K562 (cell line): ENCODE results near the gene KCTD19. TPM values are rescaled to one million over a fixed set of nuclear protein-coding genes. Genes with fewer than 3 reads are reported as not detected.

Source experiments
- ATAC-seq: fragments of 200-7000 bp; cut with Tn5 transposase; 3 replicates; pipeline ENCODE4 v1.9.1; 2020; ENCODE audit warnings: moderate library complexity
- BruUV-seq: library from RNA; stranded (reverse); fragments of 400-500 nt; replicated peaks from 2 replicates; lab custom pipeline; 2021; lab: Mats Ljungman, UMichigan
- CTCF ChIA-PET: fragments of 300-600 bp; formaldehyde crosslinking; extraction: SDS; loops from one replicate; lab custom pipeline; 2021; ENCODE audit warnings: low intra/inter-chr PET ratio; lab: Yijun Ruan, JAX
- POLR2A ChIA-PET: fragments of 300-600, 350-650 bp; sonication (Branson Sonifier 250); formaldehyde crosslinking; extraction: SDS; loops from one replicate; lab custom pipeline; 2021; ENCODE audit warnings: antibody characterized with exemption, inconsistent platforms; lab: Yijun Ruan, JAX
- DNase-seq, 4 experiments: peaks; one replicate each; pipeline versions ENCODE4 v3.0.0 to v3.0.0-alpha.2; 2011 to 2018; ENCODE audit warnings: low spot score in 3 of 4, mixed read lengths in 3 of 4; ENCODE audit errors: extremely low read depth in 1 of 4
- FAIRE-seq: peaks from 2 replicates; lab custom pipeline; 2011; peaks lifted over from hg19 to GRCh38; lab: Jason Lieb, UNC
- H2AFZ ChIP-seq: 2 replicates; pipeline ENCODE4 v1.6.0; 2011; ENCODE audit warnings: low read depth, low read length, control low read depth, inconsistent platforms
- H3K27ac ChIP-seq: fragments of 200-600 bp; 3 replicates; pipeline ENCODE4 v1.8.0; 2011; ENCODE audit warnings: low read depth, mild to moderate bottlenecking, control low read depth, inconsistent platforms, low read length, moderate library complexity, mixed read lengths; ENCODE audit errors: extremely low read depth
- H3K27me3 ChIP-seq, 2 experiments: fragments of 300-600 bp in 1 of 2; 2 replicates in 1 of 2; 3 replicates in 1 of 2; pipeline versions ENCODE4 v1.6.0 to v1.8.0; 2011; ENCODE audit warnings: inconsistent platforms in 2 of 2, low read length in 2 of 2, mild to moderate bottlenecking in 1 of 2, mixed read lengths in 1 of 2, moderate library complexity in 1 of 2; ENCODE audit not compliant: control insufficient read depth in 2 of 2, insufficient read depth in 2 of 2
- H3K36me3 ChIP-seq: fragments of 300-600 bp; 3 replicates; pipeline ENCODE4 v1.8.0; 2011; ENCODE audit warnings: mild to moderate bottlenecking, low read length, inconsistent platforms; ENCODE audit not compliant: control insufficient read depth, insufficient read depth
- H3K4me1 ChIP-seq, 2 experiments: fragments of 200-600 bp in 1 of 2; replicated peaks in 1 of 2; 2 replicates in 1 of 2; 3 replicates in 1 of 2; pipeline versions ENCODE4 v1.5.1 to v1.8.0; 2011; ENCODE audit warnings: inconsistent platforms in 2 of 2, low read length in 2 of 2, mild to moderate bottlenecking in 1 of 2, mixed read lengths in 1 of 2, moderate library complexity in 1 of 2; ENCODE audit not compliant: control insufficient read depth in 2 of 2, insufficient read depth in 2 of 2
- H3K4me2 ChIP-seq: 2 replicates; pipeline ENCODE4 v1.6.1; 2011; ENCODE audit warnings: low read length, control low read depth, inconsistent platforms, mixed read lengths; ENCODE audit not compliant: insufficient read depth
- H3K4me3 ChIP-seq: fragments of 200-600 bp; sonication (generic), shearing (Covaris generic); 2 replicates; pipeline ENCODE4 v1.5.1; 2016; ENCODE audit warnings: control low read depth, inconsistent platforms
- H3K79me2 ChIP-seq: fragments of 200-600 bp; 3 replicates; pipeline ENCODE4 v1.8.0; 2011; ENCODE audit warnings: low read length, inconsistent platforms; ENCODE audit not compliant: control insufficient read depth, insufficient read depth
- H3K9ac ChIP-seq, 2 experiments: 2 replicates each; pipeline versions ENCODE4 v1.6.0 to v1.6.1; 2011; ENCODE audit warnings: low read depth in 2 of 2, low read length in 2 of 2, control low read depth in 1 of 2, inconsistent platforms in 1 of 2, mild to moderate bottlenecking in 1 of 2, mixed read lengths in 1 of 2; ENCODE audit not compliant: insufficient read depth in 1 of 2
- H3K9me1 ChIP-seq: one replicate; pipeline ENCODE4 v1.6.0; 2011; ENCODE audit warnings: inconsistent platforms, mild to moderate bottlenecking, low read length, moderate library complexity; ENCODE audit not compliant: control insufficient read depth, insufficient read depth
- H3K9me3 ChIP-seq: replicated peaks from 2 replicates; pipeline ENCODE4 v1.5.1; 2011; ENCODE audit warnings: low read depth, low read length, inconsistent platforms; ENCODE audit not compliant: control insufficient read depth, insufficient read depth
- H4K20me1 ChIP-seq: replicated peaks from 2 replicates; pipeline ENCODE4 v1.6.1; 2011; ENCODE audit warnings: low read length, inconsistent platforms, mixed read lengths; ENCODE audit not compliant: control insufficient read depth, insufficient read depth
- KHSRP ChIP-seq: fragments of 450-650 bp; IDR thresholded peaks from 2 replicates; pipeline ENCODE4 v1.6.1; 2017
- WGBS: fragments of 100-300 bp; shearing (Covaris generic); methylation state at CpG from one replicate; pipeline ENCODE4 v1.1.6; 2016; ENCODE audit warnings: low coverage, mixed read lengths; ENCODE audit not compliant: insufficient coverage; ENCODE audit errors: missing lambda C conversion rate; 5-methylcytosine and 5-hydroxymethylcytosine counted together
- in situ Hi-C: fragments of 300-500 bp; cut with MboI; formaldehyde crosslinking; loops from 4 replicates; pipeline ENCODE4 v1.15.0; 2018; ENCODE audit warnings: inconsistent platforms, mixed read lengths
- intact Hi-C: fragments of 100-400 bp; cut with micrococcal nuclease; formaldehyde crosslinking; loops from 2 replicates; pipeline ENCODE4 v1.14.2; 2022
- polyA plus RNA-seq, 8 experiments: library from polyadenylated mRNA; depleted of rRNA in 4 of 8; stranded (reverse) in 5 of 8; unstranded in 3 of 8; fragments of >200 nt; fragmentation: Nextera tagmentation in 2 of 8; fragmentation: Illumina TruSeq in 1 of 8; extraction: Ambion mirVana in 2 of 8; extraction: Trizol in 1 of 8; gene quantifications; 2 replicates each; pipeline versions ENCODE4 v1.2.1 to v1.2.3, GENCODE V29; 2011 to 2014; ENCODE audit warnings: inconsistent platforms in 1 of 8, missing spikeins in 1 of 8
- total RNA-seq, 7 experiments: library from RNA; depleted of rRNA in 6 of 7; stranded (reverse); fragments of >200 nt in 6 of 7; fragmentation: Illumina TruSeq in 2 of 7; extraction: Trizol in 2 of 7; gene quantifications; 2 replicates each; pipeline versions ENCODE4 v1.2.1 to v1.2.3, GENCODE V29; 2011 to 2021; ENCODE audit warnings: low replicate concordance in 1 of 7
- TF ChIP-seq, protein P1 (sequence below), 2 experiments: IDR thresholded peaks; 2 replicates each; pipeline ENCODE4 v1.6.1; 2012; ENCODE audit warnings: improper control_type of control experiment in 2 of 2, low read depth in 2 of 2, low read length in 2 of 2, borderline replicate concordance in 1 of 2

Gene KCTD19
- total and polyA plus RNA-seq, 9 of the 15 experiments (the other 6 are each of a cell fraction or from before 2014, with no cell fraction given), result 0.03 to 0.91 (median 0.22) TPM; not detected in 2

DNA sequence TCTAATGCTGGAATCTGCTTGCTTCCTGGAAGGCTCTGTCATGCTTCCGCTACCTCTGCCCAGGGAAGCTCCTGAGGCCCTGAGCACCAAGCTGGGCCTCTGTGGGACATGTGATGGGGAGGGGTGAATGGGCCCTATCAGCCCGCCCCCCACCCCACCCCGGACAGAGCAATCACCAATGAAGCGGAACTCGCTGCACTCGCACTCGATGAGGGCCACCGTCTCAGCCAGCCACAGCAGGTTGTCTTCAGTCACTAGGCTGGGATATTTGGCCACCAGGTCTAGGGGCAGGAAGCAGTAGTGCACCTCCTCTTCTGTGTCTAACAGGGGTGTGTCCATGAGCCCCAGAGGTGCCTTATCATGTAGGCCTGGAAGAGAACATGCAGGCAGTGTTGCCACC is 23.6 kb downstream of the KCTD19 start:
- WGBS, result 29% methylated on average over 4 of the region's 8 CpGs
- TF ChIP-seq KHSRP, result no peak
- TF ChIP-seq, protein P1, sequence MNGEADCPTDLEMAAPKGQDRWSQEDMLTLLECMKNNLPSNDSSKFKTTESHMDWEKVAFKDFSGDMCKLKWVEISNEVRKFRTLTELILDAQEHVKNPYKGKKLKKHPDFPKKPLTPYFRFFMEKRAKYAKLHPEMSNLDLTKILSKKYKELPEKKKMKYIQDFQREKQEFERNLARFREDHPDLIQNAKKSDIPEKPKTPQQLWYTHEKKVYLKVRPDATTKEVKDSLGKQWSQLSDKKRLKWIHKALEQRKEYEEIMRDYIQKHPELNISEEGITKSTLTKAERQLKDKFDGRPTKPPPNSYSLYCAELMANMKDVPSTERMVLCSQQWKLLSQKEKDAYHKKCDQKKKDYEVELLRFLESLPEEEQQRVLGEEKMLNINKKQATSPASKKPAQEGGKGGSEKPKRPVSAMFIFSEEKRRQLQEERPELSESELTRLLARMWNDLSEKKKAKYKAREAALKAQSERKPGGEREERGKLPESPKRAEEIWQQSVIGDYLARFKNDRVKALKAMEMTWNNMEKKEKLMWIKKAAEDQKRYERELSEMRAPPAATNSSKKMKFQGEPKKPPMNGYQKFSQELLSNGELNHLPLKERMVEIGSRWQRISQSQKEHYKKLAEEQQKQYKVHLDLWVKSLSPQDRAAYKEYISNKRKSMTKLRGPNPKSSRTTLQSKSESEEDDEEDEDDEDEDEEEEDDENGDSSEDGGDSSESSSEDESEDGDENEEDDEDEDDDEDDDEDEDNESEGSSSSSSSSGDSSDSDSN (IDR thresholded peaks at IDR 0.05; ENCODE audit: borderline replicate concordance in 1 of 2, low read depth in 2 of 2, low read length in 2 of 2), result 0 out of 4 replicates have a peak, but pooled peaks of 1 of the 2 experiments have one; percentile 38
- TF ChIP-seq, all 486 proteins: peak for 1
- H4K20me1 ChIP-seq, result no peaks in the 10 kb centered on the region
- H3K27ac ChIP-seq, result no peak overlapping the region
- no peak overlapping the region for H3K9ac ChIP-seq
- H3K27me3 ChIP-seq, result peaks cover 10 to 12% of the 10 kb centered on the region in 2 experiments; a peak in 4 of 5 replicates
- no peaks in the 10 kb centered on the region for H3K9me3 ChIP-seq
- H3K79me2 ChIP-seq, result no peaks in the 10 kb centered on the region
- no peak overlapping the region for H3K4me3 ChIP-seq
- FAIRE-seq, result no peak
- no peak overlapping the region for H3K4me2 ChIP-seq
- no peaks in the 10 kb centered on the region for H3K36me3 ChIP-seq
- ChIA-PET POLR2A (interaction anchor here (0.5 to 0.9 kb wide), 3 partner anchors 14 to 42 kb away, joined by 3 read pairs; no protein-coding TSS in a partner anchor), CTCF (no interaction called here)
- BruUV-seq, result no TSS peak
- H3K4me1 ChIP-seq, result peaks cover 0 to 10% of the 10 kb centered on the region in 2 experiments; a peak in 1 of 5 replicates
- DNase-seq, result peak in 3 of 4 experiments; percentile 30 to 53 (median 43)
- H3K9me1 ChIP-seq, result no peaks in the 10 kb centered on the region
- no peak overlapping the region for H2AFZ ChIP-seq
- in situ Hi-C loops, result no loop called here
- intact Hi-C loops, result no loop called here
- peak; percentile 81 for ATAC-seq
